A549 (cell line): ENCODE measurements around the gene GPR15LG. TPM values are rescaled to one million over a fixed set of nuclear protein-coding genes. Genes with fewer than 3 reads are reported as not detected.

Source experiments
- ATAC-seq, 2 experiments: fragments of 200-7000 bp in 1 of 2; fragments of >200 bp in 1 of 2; cut with Nextera tagmentation in 1 of 2; cut with Tn5 transposase in 1 of 2; 3 replicates each; pipeline versions ENCODE4 v1.8.0 to v1.9.1; 2018 to 2020; ENCODE audit warnings: mild to moderate bottlenecking in 1 of 2, moderate library complexity in 1 of 2
- CTCF ChIA-PET: fragments of 300-600 bp; sonication (Branson Sonifier 250); formaldehyde crosslinking; extraction: SDS; loops from one replicate; lab custom pipeline; 2021; ENCODE audit warnings: antibody characterized with exemption, inconsistent platforms; lab: Yijun Ruan, JAX
- POLR2A ChIA-PET: fragments of 350-600 bp; formaldehyde crosslinking; extraction: SDS; loops from one replicate; lab custom pipeline; 2021; ENCODE audit warnings: antibody characterized with exemption, inconsistent platforms; lab: Yijun Ruan, JAX
- DNase-seq, 2 experiments: peaks; one replicate each; pipeline versions ENCODE4 v3.0.0 to v3.0.0-alpha.2; 2011 to 2016; ENCODE audit warnings: low read depth in 1 of 2, low spot score in 1 of 2
- FAIRE-seq: peaks from 2 replicates; lab custom pipeline; 2011; peaks lifted over from hg19 to GRCh38; lab: Jason Lieb, UNC
- H3K27ac ChIP-seq, 2 experiments: fragments of >200 bp; sonication (Bioruptor Twin); formaldehyde crosslinking; 3 replicates each; pipeline ENCODE4 v1.5.1; 2016 to 2017
- H3K4me1 ChIP-seq: fragments of >200 bp; sonication (Bioruptor Twin); formaldehyde crosslinking; 3 replicates; pipeline ENCODE4 v1.6.1; 2016
- H3K4me2 ChIP-seq: fragments of >200 bp; sonication (Bioruptor Twin); formaldehyde crosslinking; 3 replicates; pipeline ENCODE4 v1.6.1; 2016
- H3K4me3 ChIP-seq: fragments of >200 bp; sonication (Bioruptor Twin); formaldehyde crosslinking; 3 replicates; pipeline ENCODE4 v1.5.1; 2016
- H3K9me3 ChIP-seq: fragments of >200 bp; sonication (Bioruptor Twin); formaldehyde crosslinking; 3 replicates; pipeline ENCODE4 v1.6.1; 2016
- CBX2 ChIP-seq: fragments of 200-600 bp; sonication (generic); IDR thresholded peaks from 2 replicates; pipeline ENCODE4 v1.6.1; 2016; ENCODE audit warnings: low read depth, mild to moderate bottlenecking, borderline replicate concordance
- PHF8 ChIP-seq: fragments of 200-600 bp; sonication (generic); IDR thresholded peaks from 2 replicates; pipeline ENCODE4 v1.6.1; 2016; ENCODE audit warnings: low read depth, mild to moderate bottlenecking, antibody characterized with exemption, moderate library complexity, borderline replicate concordance
- ZC3H11A ChIP-seq: fragments of 450-650 bp; IDR thresholded peaks from 2 replicates; pipeline ENCODE4 v1.6.1; 2014; ENCODE audit warnings: antibody characterized with exemption, mild to moderate bottlenecking
- WGBS: methylation state at CpG from one replicate; pipeline ENCODE4 v1.1.6; 2017; ENCODE audit errors: missing lambda C conversion rate; 5-methylcytosine and 5-hydroxymethylcytosine counted together
- polyA plus RNA-seq, 4 experiments: library from polyadenylated mRNA; depleted of rRNA in 3 of 4; stranded (reverse); fragments of >200 nt; fragmentation: RNase III in 1 of 4; extraction: RNeasy Plus Mini Kit Qiagen cat#74134 plus additional on column Dnase treatment in 1 of 4; gene quantifications; 2 replicates in 3 of 4; 3 replicates in 1 of 4; pipeline ENCODE4 v1.2.3, GENCODE V29; 2011 to 2017
- TF ChIP-seq, protein P1 (sequence below): fragments of >200 bp; sonication (Bioruptor Twin); formaldehyde crosslinking; IDR thresholded peaks from 2 replicates; pipeline ENCODE4 v1.6.1; 2016
- TF ChIP-seq, protein P2 (sequence below): fragments of 250-450 bp; sonication (Bioruptor Pico); IDR thresholded peaks from 2 replicates; pipeline ENCODE4 v1.5.0; 2020; ENCODE audit warnings: low read depth, mild to moderate bottlenecking, moderate library complexity
- TF ChIP-seq, protein P3 (sequence below): fragments of 250-450 bp; sonication (Bioruptor Pico); IDR thresholded peaks from 2 replicates; pipeline ENCODE4 v1.5.0; 2021; ENCODE audit warnings: mild to moderate bottlenecking, moderate library complexity, borderline replicate concordance
- TF ChIP-seq, protein P4 (sequence below): fragments of 200-600 bp; sonication (generic); IDR thresholded peaks from 2 replicates; pipeline ENCODE4 v1.6.1; 2016; ENCODE audit warnings: antibody characterized with exemption, mild to moderate bottlenecking, moderate library complexity

Gene GPR15LG
- polyA plus RNA-seq, 2 of the 4 experiments (the other 2 are of a cell fraction), result not detected

DNA sequence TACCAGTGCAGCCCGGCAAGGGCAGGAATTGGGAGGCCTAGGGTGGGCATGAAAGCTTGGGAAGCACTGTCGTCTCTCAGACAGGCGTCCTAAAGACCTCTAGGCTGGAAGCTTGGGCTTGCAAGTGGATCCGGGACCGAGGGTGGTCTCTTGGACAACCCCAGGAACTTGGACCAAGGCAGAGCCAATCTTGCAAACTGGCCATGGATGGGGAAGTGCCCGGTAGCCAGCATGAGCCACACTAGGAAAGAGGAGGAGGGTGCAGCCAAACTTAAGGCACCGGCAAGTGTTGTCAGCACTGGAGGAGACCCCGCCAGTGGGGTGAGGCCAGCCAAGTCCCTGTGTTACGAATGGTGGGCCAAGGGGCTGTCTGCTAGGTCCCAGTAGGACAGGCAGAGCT is 43.2 kb downstream of the GPR15LG start:
- TF ChIP-seq ZC3H11A (no peak), CBX2 (no peak)
- TF ChIP-seq, all 56 proteins: peak for 0
- WGBS, result 14% methylated on average over 6 of the region's 9 CpGs
- no peak for DNase-seq
- no peak overlapping the region for H3K4me3 ChIP-seq
- no peak overlapping the region for H3K4me2 ChIP-seq
- no peak for FAIRE-seq
- ChIA-PET POLR2A (no interaction called here), CTCF (interaction anchor here (1.1 to 2.1 kb wide), 4 partner anchors 11 to 321 kb away, joined by 3 to 8 read pairs (median 5); no protein-coding TSS in a partner anchor)
- H3K4me1 ChIP-seq, result no peaks in the 10 kb centered on the region
- no peak overlapping the region for H3K27ac ChIP-seq
- H3K9me3 ChIP-seq, result 0 out of 3 replicates have a peak, but pooled peaks cover 2% of the 10 kb centered on the region
- no peak for ATAC-seq

DNA sequence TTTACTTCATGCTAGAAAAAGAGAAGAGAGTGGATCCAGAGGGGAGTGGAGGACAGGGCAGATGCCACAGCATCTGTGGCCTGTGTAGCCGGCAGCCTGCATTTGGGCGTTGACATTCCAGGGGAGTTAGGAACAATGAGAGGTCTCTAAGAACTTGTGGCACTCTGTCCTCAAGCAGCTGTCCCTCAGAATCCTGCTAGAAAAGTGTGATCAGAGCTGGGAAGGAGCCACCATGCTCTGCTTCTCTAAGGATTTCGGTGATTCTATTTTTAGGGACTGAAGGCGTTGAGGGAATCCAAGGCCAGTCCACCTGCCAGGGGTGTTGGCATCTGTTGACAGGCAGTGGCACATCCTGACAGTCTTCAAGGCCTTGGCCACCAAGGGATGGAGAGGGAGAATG is 44.1 kb downstream of the GPR15LG start:
- POLR2A ChIA-PET, result no interaction called here
- CTCF ChIA-PET, result interaction anchor here (1.1 to 2.1 kb wide), 4 partner anchors 12 to 320 kb away, joined by 3 to 8 read pairs (median 5); no protein-coding TSS in a partner anchor
- H3K9me3 ChIP-seq, result 0 out of 3 replicates have a peak, but pooled peaks cover 2% of the 10 kb centered on the region
- H3K4me3 ChIP-seq, result no peak overlapping the region
- no peaks in the 10 kb centered on the region for H3K4me1 ChIP-seq
- TF ChIP-seq, protein P1, sequence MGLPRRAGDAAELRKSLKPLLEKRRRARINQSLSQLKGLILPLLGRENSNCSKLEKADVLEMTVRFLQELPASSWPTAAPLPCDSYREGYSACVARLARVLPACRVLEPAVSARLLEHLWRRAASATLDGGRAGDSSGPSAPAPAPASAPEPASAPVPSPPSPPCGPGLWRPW, result no peak
- TF ChIP-seq PHF8, result no peak
- TF ChIP-seq, all 56 proteins: peak for 0
- H3K27ac ChIP-seq, result no peak overlapping the region
- no peak overlapping the region for H3K4me2 ChIP-seq
- ATAC-seq (no peak), DNase-seq (no peak), FAIRE-seq (no peak)
- 69% methylated on average over 4 of the region's 4 CpGs for WGBS

DNA sequence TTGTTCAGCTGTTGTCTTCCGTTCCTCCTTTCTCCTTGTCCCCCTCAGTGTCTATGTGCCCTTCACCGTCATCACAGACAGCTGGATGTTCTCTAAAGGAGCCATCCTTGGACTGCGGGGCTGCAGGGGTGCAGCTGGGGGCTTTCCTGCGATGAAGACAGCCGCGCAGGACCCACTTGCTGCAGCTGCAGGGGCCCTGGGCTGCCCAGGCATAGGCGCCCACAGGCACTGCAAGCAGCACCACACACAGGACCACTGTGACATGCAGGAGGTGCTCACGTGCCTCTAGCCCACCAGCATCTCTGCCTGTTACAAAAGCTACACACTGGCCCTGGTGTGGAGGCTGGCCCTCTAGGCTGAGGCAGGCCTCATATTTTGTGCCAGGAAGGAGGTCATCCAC is 48.3 kb downstream of the GPR15LG start:
- no peak for FAIRE-seq
- H3K4me2 ChIP-seq, result no peak overlapping the region
- no peaks in the 10 kb centered on the region for H3K4me1 ChIP-seq
- ChIA-PET CTCF (interaction anchor here (0.9 to 1.2 kb wide), 2 partner anchors 11 to 315 kb away, joined by 3 to 5 read pairs; no protein-coding TSS in a partner anchor), POLR2A (no interaction called here)
- no peak overlapping the region for H3K4me3 ChIP-seq
- DNase-seq, result no peak
- H3K9me3 ChIP-seq, result 0 out of 3 replicates have a peak, but pooled peaks cover 2% of the 10 kb centered on the region
- TF ChIP-seq, protein P2, sequence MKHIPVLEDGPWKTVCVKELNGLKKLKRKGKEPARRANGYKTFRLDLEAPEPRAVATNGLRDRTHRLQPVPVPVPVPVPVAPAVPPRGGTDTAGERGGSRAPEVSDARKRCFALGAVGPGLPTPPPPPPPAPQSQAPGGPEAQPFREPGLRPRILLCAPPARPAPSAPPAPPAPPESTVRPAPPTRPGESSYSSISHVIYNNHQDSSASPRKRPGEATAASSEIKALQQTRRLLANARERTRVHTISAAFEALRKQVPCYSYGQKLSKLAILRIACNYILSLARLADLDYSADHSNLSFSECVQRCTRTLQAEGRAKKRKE (CRISPR knock-in tag), result no peak
- no peak for ATAC-seq
- H3K27ac ChIP-seq, result no peak overlapping the region
- WGBS, result 31% methylated on average over 3 of the region's 8 CpGs

DNA sequence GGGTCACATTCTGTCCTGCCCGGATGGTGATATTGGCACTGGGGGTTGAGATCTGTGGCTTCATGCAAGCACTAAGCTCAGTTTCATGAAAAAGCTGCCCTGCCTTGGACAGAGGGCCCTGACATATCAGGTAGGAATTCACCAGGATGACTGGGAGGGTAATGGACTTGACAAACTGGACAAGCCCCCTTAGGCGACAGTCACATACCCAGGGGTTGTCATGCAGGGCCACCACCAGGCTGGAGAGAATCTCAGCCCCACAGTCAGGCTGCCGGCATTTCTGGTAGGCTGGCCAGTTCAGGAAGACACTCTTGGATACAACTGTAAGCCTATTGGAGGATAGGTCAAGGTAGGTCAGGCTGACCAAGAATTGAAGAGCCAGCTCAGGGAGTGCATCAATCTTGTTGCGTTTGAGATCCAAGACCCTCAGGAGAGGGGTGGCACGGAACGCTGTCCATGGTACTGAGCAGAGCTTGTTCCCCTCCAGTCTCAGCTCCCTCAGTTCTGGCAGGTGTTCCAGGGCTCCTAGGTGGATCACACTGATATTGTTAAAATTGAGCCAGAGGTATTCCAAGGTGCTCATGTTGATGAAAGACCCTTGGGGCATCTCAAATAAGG is 50.9 kb downstream of the GPR15LG start:
- Histone ChIP-seq H3K4me2 (no peak overlapping the region), H3K4me1 (no peaks in the 10 kb centered on the region), H3K4me3 (no peak overlapping the region), H3K9me3 (0 out of 3 replicates have a peak, but pooled peaks cover 2% of the 10 kb centered on the region), H3K27ac (no peak overlapping the region)
- POLR2A ChIA-PET, result no interaction called here
- CTCF ChIA-PET, result interaction anchor here (1.3 kb wide), 1 partner anchor 12 kb away, joined by 4 read pairs; no protein-coding TSS in a partner anchor
- DNase-seq, result no peak
- 0% methylated on average over 4 of the region's 6 CpGs for WGBS
- no peak for FAIRE-seq
- no peak for ATAC-seq
- TF ChIP-seq, protein P3, sequence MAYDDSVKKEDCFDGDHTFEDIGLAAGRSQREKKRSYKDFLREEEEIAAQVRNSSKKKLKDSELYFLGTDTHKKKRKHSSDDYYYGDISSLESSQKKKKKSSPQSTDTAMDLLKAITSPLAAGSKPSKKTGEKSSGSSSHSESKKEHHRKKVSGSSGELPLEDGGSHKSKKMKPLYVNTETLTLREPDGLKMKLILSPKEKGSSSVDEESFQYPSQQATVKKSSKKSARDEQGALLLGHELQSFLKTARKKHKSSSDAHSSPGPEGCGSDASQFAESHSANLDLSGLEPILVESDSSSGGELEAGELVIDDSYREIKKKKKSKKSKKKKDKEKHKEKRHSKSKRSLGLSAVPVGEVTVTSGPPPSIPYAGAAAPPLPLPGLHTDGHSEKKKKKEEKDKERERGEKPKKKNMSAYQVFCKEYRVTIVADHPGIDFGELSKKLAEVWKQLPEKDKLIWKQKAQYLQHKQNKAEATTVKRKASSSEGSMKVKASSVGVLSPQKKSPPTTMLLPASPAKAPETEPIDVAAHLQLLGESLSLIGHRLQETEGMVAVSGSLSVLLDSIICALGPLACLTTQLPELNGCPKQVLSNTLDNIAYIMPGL, result no peak
- TF ChIP-seq, protein P4, sequence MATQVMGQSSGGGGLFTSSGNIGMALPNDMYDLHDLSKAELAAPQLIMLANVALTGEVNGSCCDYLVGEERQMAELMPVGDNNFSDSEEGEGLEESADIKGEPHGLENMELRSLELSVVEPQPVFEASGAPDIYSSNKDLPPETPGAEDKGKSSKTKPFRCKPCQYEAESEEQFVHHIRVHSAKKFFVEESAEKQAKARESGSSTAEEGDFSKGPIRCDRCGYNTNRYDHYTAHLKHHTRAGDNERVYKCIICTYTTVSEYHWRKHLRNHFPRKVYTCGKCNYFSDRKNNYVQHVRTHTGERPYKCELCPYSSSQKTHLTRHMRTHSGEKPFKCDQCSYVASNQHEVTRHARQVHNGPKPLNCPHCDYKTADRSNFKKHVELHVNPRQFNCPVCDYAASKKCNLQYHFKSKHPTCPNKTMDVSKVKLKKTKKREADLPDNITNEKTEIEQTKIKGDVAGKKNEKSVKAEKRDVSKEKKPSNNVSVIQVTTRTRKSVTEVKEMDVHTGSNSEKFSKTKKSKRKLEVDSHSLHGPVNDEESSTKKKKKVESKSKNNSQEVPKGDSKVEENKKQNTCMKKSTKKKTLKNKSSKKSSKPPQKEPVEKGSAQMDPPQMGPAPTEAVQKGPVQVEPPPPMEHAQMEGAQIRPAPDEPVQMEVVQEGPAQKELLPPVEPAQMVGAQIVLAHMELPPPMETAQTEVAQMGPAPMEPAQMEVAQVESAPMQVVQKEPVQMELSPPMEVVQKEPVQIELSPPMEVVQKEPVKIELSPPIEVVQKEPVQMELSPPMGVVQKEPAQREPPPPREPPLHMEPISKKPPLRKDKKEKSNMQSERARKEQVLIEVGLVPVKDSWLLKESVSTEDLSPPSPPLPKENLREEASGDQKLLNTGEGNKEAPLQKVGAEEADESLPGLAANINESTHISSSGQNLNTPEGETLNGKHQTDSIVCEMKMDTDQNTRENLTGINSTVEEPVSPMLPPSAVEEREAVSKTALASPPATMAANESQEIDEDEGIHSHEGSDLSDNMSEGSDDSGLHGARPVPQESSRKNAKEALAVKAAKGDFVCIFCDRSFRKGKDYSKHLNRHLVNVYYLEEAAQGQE, result peak; percentile 88
